Stimulated activated naive CD8-positive, alpha-beta T cell treated with anti-CD3 and anti-CD28 coated beads, Interleukin-15, Interleukin-2, amounts not matched to agents 100 ng/mL and 50 ng/mL, for 24 hours (primary cell): ENCODE results near the gene SLN.

Source experiments
- H3K27ac Mint-ChIP-seq: one replicate; pipeline ENCODE4 v1.8.0; 2021; ENCODE audit warnings: mild to moderate bottlenecking, mixed read lengths
- H3K27me3 Mint-ChIP-seq: one replicate; pipeline ENCODE4 v1.8.0; 2021; ENCODE audit warnings: mixed read lengths
- H3K36me3 Mint-ChIP-seq: one replicate; pipeline ENCODE4 v1.8.0; 2021; ENCODE audit warnings: low read depth, mixed read lengths
- H3K4me1 Mint-ChIP-seq: one replicate; pipeline ENCODE4 v1.8.0; 2021; ENCODE audit warnings: low read depth, mixed read lengths
- H3K4me3 Mint-ChIP-seq: one replicate; pipeline ENCODE4 v1.8.0; 2021; ENCODE audit warnings: mild to moderate bottlenecking, mixed read lengths
- H3K9me3 Mint-ChIP-seq: one replicate; pipeline ENCODE4 v1.8.0; 2021; ENCODE audit warnings: mixed read lengths

The SLN gene

GRCh38 chr11:107705027-107705426 lies 6.8 kb downstream of the SLN start:
- H3K4me1 Mint-ChIP-seq, result no peaks in the 10 kb centered on the region
- H3K9me3 Mint-ChIP-seq, result no peaks in the 10 kb centered on the region
- no peak overlapping the region for H3K27ac Mint-ChIP-seq
- H3K36me3 Mint-ChIP-seq, result no peaks in the 10 kb centered on the region
- H3K27me3 Mint-ChIP-seq, result peaks cover 34% of the 10 kb centered on the region
- H3K4me3 Mint-ChIP-seq, result no peak overlapping the region

- Mint-ChIP-seq H3K4me3 (no peak overlapping the region), H3K9me3 (no peaks in the 10 kb centered on the region), H3K27me3 (peaks cover 35% of the 10 kb centered on the region), H3K4me1 (no peaks in the 10 kb centered on the region), H3K36me3 (no peaks in the 10 kb centered on the region), H3K27ac (no peak overlapping the region)
These were observed 7.4 kb downstream of the SLN start for GRCh38 chr11:107704451-107704850.

GRCh38 chr11:107702723-107703122 lies 9.1 kb downstream of the SLN start:
- H3K4me3 Mint-ChIP-seq, result no peak overlapping the region
- no peaks in the 10 kb centered on the region for H3K4me1 Mint-ChIP-seq
- H3K27me3 Mint-ChIP-seq, result peaks cover 27% of the 10 kb centered on the region
- H3K27ac Mint-ChIP-seq, result no peak overlapping the region
- no peaks in the 10 kb centered on the region for H3K9me3 Mint-ChIP-seq
- H3K36me3 Mint-ChIP-seq, result no peaks in the 10 kb centered on the region

GRCh38 chr11:107702109-107702660 lies 9.7 kb downstream of the SLN start:
- H3K4me3 Mint-ChIP-seq, result no peak overlapping the region
- H3K4me1 Mint-ChIP-seq, result no peaks in the 10 kb centered on the region
- peaks cover 24% of the 10 kb centered on the region for H3K27me3 Mint-ChIP-seq
- no peaks in the 10 kb centered on the region for H3K9me3 Mint-ChIP-seq
- no peak overlapping the region for H3K27ac Mint-ChIP-seq
- no peaks in the 10 kb centered on the region for H3K36me3 Mint-ChIP-seq

GRCh38 chr11:107699371-107700285 lies 12.2 kb downstream of the SLN start:
- no peaks in the 10 kb centered on the region for H3K36me3 Mint-ChIP-seq
- no peaks in the 10 kb centered on the region for H3K4me1 Mint-ChIP-seq
- no peaks in the 10 kb centered on the region for H3K9me3 Mint-ChIP-seq
- peaks cover 29% of the 10 kb centered on the region for H3K27me3 Mint-ChIP-seq
- H3K4me3 Mint-ChIP-seq, result no peak overlapping the region
- H3K27ac Mint-ChIP-seq, result no peak overlapping the region

- Mint-ChIP-seq H3K27ac (no peak overlapping the region), H3K4me1 (no peaks in the 10 kb centered on the region), H3K27me3 (peaks cover 25% of the 10 kb centered on the region), H3K36me3 (no peaks in the 10 kb centered on the region), H3K4me3 (no peak overlapping the region), H3K9me3 (no peaks in the 10 kb centered on the region)
These were observed 14.6 kb downstream of the SLN start for GRCh38 chr11:107697291-107697690.

- Mint-ChIP-seq H3K27me3 (peaks cover 32% of the 10 kb centered on the region), H3K4me1 (no peaks in the 10 kb centered on the region), H3K4me3 (no peak overlapping the region), H3K36me3 (no peaks in the 10 kb centered on the region), H3K27ac (no peak overlapping the region), H3K9me3 (no peaks in the 10 kb centered on the region)
These were observed 15.7 kb downstream of the SLN start for GRCh38 chr11:107696140-107696539.

- no peak overlapping the region for H3K27ac Mint-ChIP-seq
- H3K9me3 Mint-ChIP-seq, result no peaks in the 10 kb centered on the region
- H3K27me3 Mint-ChIP-seq, result peaks cover 37% of the 10 kb centered on the region
- no peaks in the 10 kb centered on the region for H3K4me1 Mint-ChIP-seq
- no peaks in the 10 kb centered on the region for H3K36me3 Mint-ChIP-seq
- H3K4me3 Mint-ChIP-seq, result no peak overlapping the region
These were observed 16.4 kb downstream of the SLN start for GRCh38 chr11:107695446-107695845.

GRCh38 chr11:107691000-107691750 lies 20.7 kb downstream of the SLN start:
- Mint-ChIP-seq H3K9me3 (no peaks in the 10 kb centered on the region), H3K4me3 (no peak overlapping the region), H3K27ac (no peak overlapping the region), H3K27me3 (peaks cover 18% of the 10 kb centered on the region), H3K36me3 (no peaks in the 10 kb centered on the region), H3K4me1 (no peaks in the 10 kb centered on the region)

- H3K9me3 Mint-ChIP-seq, result no peaks in the 10 kb centered on the region
These were observed 22.3 kb downstream of the SLN start for GRCh38 chr11:107689317-107690202.

GRCh38 chr11:107688322-107688918 lies 23.4 kb downstream of the SLN start:
- H3K9me3 Mint-ChIP-seq, result no peaks in the 10 kb centered on the region
- H3K4me3 Mint-ChIP-seq, result no peak overlapping the region
- peaks cover 18% of the 10 kb centered on the region for H3K27me3 Mint-ChIP-seq
- H3K27ac Mint-ChIP-seq, result no peak overlapping the region
- no peaks in the 10 kb centered on the region for H3K4me1 Mint-ChIP-seq
- H3K36me3 Mint-ChIP-seq, result no peaks in the 10 kb centered on the region

More at GRCh38 chr11:107689317-107690202, 22.3 kb downstream of the SLN start:
- Mint-ChIP-seq H3K27ac (no peak overlapping the region), H3K4me3 (no peak overlapping the region), H3K36me3 (no peaks in the 10 kb centered on the region), H3K27me3 (peaks cover 18% of the 10 kb centered on the region), H3K4me1 (no peaks in the 10 kb centered on the region)

- H3K9me3 Mint-ChIP-seq, result no peaks in the 10 kb centered on the region
- no peaks in the 10 kb centered on the region for H3K36me3 Mint-ChIP-seq
- no peak overlapping the region for H3K27ac Mint-ChIP-seq
- peaks cover 4% of the 10 kb centered on the region for H3K27me3 Mint-ChIP-seq
- H3K4me3 Mint-ChIP-seq, result no peak overlapping the region
- H3K4me1 Mint-ChIP-seq, result no peaks in the 10 kb centered on the region
These were observed 28.0 kb downstream of the SLN start for GRCh38 chr11:107683807-107684206.

GRCh38 chr11:107683061-107683460 lies 28.8 kb downstream of the SLN start:
- Mint-ChIP-seq H3K27ac (no peak overlapping the region), H3K9me3 (no peaks in the 10 kb centered on the region), H3K4me3 (no peak overlapping the region), H3K27me3 (peaks cover 9% of the 10 kb centered on the region), H3K36me3 (no peaks in the 10 kb centered on the region), H3K4me1 (no peaks in the 10 kb centered on the region)

GRCh38 chr11:107682572-107682971 lies 29.3 kb downstream of the SLN start:
- Mint-ChIP-seq H3K4me1 (no peaks in the 10 kb centered on the region), H3K36me3 (no peaks in the 10 kb centered on the region), H3K9me3 (no peaks in the 10 kb centered on the region), H3K4me3 (no peak overlapping the region), H3K27me3 (peaks cover 9% of the 10 kb centered on the region), H3K27ac (no peak overlapping the region)
